NOMO-1 treated with DMSO at 0.1 percent for 48 hours (cell line): ENCODE measurements around the gene STARD8.
"Not testable (repeated sequence)": the region's sequence is repeated elsewhere in the genome, so short reads cannot be mapped to it uniquely, and the experiment has no call there.

ENCODE experiments used
- DNase-seq: peaks from one replicate; lab custom pipeline; 2025; ENCODE audit not compliant: unreplicated experiment; lab: John Stamatoyannopoulos, UW

Gene STARD8

GRCh38 chrX:68659385-68659784 is 11.9 kb downstream of the STARD8 start:
- DNase-seq: no peak

DNA sequence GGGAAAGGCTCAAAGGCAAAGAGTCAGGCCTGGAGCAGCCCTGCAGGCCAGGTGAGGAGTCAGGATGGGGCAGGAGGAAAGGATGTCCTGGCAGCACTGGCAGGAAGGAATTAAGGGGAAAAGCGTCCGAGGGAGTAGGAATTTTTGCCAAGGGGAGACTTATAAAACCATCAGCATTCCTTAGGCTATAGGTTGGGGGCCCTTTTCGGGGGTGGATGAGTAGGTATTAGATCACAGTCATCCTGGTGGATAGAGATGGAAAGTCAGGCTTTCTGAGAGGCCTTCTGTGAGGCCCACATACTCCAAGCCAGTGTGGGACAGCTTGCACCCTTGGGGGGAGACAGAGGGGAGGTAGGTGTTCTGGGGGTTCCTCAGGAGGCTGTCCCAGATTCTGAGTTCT is 12.3 kb downstream of the STARD8 start:
- DNase-seq: no peak

DNA sequence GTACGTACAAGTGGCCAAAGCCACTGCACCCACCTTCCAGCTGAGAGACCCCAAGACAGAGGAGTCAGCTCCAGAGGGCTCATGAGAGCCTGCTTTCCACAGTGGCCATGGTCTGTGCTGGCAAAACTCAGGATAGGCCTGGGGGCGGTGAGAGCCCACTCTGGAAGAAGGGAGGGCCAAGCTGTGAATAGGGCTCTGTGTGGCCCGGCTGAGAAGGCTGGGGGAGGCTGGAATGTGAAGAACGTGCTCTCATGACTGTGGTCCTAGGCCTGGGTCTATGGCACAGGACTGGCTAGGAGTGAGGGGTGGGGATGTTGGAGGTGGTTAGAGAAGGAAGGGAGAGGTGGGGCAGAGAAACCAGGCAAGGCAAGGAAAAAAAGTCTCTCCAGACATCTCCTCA is 13.3 kb downstream of the STARD8 start:
- no peak for DNase-seq

DNA sequence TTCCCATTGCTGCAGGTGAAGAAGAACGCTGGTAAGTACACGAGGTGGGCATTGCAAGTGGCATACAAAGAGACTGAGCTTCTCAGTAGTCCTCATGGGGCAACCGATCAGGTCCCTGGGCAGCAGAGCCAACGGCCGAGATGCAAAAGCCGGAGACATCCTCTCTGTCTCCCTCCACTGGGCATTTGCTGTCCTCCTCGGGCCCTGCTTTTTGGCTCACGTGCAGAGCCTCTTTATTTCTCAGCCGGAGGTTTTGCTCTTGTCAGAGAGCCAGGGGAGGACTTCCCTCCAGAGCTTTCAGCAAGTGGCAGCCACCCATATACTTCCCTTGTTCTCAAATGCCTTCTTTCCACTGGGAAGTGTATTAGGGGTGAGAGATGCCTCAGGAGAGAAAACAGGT is 18.0 kb downstream of the STARD8 start:
- DNase-seq: no peak

GRCh38 chrX:68666580-68666979 is 19.1 kb downstream of the STARD8 start:
- DNase-seq: peak; percentile 8

- no peak for DNase-seq
Measured at GRCh38 chrX:68669094-68669860, 21.8 kb downstream of the STARD8 start.

GRCh38 chrX:68669871-68670270 is 22.4 kb downstream of the STARD8 start:
- no peak for DNase-seq

GRCh38 chrX:68671221-68671620 is 23.8 kb downstream of the STARD8 start:
- no peak for DNase-seq

DNA sequence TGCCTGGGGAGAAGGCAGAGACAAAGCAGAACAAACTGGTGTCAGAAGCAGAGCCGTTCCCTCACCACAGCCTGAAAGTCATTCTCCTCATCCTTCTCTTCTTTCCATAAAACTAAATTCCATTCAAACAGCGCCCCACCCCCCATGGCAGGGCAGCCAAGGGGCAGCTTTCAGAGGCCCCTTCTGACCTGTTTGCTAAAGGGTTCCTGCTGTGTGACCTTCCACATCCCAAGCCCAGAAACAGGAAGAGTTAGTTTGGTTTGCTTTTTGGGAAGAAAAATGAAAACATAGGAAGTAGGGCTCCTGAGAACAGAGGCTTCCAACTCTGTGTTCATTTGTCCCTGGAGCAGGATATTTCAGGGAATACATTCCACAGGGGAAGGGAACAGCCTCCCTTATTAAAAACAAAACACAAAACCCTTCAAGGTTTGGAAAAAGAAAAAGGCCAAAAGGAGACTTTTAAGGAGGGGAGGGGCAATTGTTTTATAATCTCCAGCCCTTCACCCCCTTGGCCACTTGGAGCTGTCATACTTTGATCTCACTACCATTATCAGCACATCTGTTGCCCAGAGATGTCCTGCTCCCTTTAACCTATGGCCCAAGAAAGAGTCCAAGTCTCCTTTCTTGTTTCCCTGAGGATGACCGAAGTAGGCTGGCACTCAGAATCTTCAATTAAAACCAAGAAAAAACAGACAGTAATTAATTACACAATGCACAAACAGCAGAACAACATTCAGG is 25.3 kb downstream of the STARD8 start:
- DNase-seq: no peak

DNA sequence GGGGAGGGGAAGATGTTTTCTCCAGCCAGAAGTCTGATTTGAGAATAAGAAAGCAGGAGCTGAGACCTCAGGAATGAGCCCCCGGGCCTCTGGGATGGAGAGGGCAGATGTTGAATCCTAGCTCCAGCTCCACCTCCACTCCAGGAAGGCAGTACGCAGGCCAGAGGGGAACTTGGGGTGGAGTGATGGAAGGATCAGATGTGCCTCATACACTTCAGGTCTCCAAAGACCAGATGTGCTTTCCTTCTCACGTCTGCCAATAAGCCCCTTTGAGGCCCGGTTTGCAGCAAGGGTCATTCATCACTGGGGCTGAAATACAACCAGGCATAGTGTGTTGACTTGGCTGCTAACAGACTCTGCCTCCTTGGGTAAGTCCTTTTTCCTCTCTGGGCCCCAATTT is 28.1 kb downstream of the STARD8 start:
- DNase-seq: no peak

- DNase-seq: no peak
Measured at GRCh38 chrX:68676335-68676734, 28.9 kb downstream of the STARD8 start.

DNA sequence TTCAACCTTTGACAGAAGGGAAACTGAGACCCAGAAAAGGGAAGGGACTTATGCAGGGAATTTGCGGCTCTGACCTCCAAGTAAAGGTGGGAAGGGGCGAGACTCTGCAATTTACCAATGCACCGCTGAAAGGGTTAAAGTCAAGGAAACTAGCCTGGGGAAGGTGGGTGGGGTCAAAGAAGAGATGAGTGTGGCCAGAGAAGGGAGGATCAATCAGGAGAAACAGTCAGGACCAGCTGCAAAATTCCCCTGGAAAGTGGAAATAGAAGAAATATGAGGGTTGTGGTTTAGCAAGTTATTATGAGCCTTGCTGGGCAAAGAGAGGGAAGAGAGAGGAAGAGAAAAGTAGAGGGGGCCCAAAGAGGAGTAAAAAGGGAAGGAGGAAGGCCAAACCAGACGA is 30.5 kb downstream of the STARD8 start:
- no peak for DNase-seq

- no peak for DNase-seq
Measured at GRCh38 chrX:68681443-68681941, 34.0 kb downstream of the STARD8 start.

- DNase-seq: no peak
Measured at GRCh38 chrX:68682790-68683189, 35.3 kb downstream of the STARD8 start.

DNA sequence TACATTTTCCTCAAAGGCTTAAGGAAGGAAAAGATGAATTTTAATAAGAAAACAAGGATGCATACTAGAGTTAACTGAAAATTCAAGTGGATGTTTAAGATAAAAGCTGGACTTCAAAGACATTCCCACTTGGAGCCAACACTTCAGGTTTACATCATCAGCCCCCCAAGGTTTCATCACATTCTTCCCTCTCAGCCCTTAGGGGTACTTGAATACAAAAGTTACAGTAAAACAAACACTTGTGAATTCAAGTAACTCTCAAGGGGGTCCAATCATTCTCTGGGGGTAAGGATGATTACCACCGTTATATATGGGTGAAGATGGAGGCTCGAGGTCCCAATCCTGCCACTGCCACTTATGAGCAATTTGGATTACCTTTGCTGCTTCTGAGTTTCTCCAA is 36.1 kb downstream of the STARD8 start:
- DNase-seq: no peak

DNA sequence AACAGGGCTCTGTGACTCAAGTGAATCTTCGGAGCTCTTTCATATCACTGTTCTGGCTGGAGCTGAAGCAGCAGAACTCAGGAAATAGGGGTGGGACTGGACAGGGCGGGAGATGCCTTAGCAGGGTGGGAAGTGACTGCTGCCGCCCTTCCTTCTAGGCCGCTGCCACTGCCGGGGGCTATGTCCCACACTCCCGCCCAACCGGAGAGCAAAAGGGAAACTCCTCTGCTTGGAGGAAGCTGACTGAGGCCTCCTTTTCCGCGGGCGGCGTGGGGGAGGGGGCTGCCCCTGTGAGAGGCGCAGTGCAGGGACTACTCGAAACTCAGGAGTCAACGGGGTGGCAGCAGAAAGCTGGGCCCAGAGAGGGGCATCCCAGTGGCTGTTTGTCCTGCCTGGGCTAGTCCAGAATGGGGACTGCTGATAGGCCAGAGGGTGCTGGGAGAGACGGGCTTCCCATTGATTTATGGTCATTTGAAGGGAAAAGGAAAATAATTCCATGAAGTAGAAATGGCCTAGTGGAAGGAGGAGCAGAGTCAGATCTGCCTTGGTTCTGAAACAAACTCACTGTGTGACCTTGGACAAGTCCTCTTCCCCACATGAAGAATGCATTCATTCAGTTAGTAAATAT is 36.9 kb downstream of the STARD8 start:
- DNase-seq: peak; percentile 28

GRCh38 chrX:68684919-68685304 is 37.4 kb downstream of the STARD8 start:
- no peak for DNase-seq

DNA sequence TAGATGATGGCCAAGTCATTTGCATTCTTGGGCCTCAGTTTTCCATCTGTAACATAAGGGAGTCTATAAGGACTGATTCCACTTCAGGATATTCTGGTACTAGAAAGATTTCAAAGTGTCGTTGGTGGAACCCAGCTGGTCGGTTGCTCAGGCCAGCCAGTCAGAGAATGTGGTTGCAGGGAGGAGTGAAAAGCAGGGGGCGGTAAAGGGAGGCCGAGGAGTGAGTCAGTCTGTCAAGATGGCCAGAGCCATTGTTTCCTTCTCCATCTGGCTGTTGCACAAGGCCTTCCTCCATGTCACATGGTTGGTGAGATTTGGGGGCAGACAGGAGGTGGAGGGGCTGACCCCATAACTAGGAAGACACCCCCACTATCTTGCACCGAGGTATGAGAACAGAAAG is 38.2 kb downstream of the STARD8 start:
- DNase-seq: peak; percentile 86

DNA sequence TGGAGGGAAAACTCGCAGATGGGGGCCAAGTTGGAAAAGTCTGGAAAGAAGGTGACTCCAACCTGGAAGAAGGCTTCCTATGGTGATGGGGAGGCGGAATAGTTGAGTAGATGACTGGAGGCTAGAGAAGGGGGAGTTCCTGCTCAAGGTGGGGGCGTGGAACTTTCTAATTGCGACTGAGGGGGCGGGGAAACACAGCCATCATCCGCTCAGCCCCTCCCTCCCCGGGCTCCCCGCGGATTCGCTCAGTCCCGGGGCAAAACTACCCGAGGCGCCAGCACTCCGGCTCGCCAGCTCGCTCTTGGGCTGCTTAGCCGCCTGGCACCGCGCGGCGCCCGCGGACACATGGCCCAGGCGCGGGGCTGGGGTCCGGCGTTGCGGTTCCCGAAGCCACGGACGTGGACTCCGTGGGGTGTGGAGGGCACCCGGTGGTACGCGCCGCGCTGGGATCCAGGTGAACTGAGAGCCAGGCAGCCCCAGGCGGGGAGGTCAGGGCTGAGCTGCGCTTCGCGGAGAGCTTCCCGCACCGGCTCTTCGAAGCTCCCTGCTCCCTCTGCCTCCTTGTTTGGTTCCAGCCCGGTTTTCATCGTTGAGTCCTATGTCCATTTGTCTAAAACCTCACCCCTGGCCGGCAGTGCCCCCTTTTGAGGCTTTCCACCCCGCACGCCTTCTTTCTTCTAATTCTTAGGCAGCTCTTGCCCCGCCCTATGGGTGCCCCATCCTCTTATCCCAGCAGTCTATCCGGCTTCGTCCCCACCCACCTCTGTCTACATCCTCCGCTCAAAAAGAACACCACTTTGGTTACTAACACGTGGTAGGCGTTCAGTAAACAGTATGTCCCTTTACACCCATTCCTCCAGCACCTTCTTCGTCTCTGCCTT is 38.9 kb downstream of the STARD8 start:
- DNase-seq: peak; percentile 59

DNA sequence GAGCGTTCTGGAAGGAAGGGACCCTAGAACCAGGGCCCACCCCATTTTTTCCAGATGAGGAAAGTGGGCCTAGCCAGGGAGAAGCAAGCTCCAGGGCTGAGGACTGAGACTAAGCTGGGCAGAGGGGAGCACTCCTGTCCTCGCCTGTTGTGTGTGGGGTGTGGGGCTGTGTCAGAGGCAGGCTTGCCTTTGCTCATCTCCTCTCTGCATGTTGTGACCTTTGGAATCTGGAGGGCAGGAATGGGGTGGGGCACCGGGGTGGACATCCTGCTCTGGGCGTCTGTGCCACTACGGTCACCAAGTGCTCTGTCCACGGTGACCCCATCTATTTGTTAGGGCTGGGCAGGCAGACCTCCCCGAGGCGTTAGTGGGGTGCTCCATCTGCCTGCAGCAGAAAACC is 41.5 kb downstream of the STARD8 start:
- not testable (repeated sequence) for DNase-seq

DNA sequence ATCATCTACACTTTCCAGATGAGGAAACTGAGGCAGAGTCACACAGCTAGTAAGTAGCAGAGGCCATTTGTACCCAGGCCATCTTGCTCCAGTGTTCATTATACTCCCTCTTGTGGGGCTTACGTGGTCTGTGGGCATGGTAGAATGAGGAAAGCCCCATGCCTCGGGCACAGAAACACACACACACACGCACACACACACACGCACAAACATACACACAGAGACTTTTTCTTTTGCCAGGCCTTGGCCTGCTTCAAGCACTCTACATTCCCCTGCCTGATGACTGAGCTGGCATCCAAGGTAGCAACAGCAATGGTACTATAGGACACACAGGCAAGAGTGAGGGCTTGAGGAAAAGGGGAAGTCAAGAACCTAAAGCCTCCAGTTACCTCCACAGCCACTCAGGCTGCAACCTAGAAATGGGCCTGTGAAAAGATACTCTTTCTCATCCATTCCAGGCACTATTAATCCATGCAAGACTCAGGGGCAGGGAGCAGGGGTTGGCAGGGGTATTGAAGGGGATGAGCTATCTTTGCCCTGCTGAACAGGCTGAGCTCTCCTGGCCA is 43.6 kb downstream of the STARD8 start:
- peak; percentile 26 for DNase-seq
